K562 (cell line): ENCODE data around the gene SMARCA4. TPM values are rescaled to one million over a fixed set of nuclear protein-coding genes. Genes with fewer than 3 reads are reported as not detected.

ENCODE experiments used
- BCL6 ChIP-seq: fragments of 250-450 bp; sonication (Bioruptor Pico); IDR thresholded peaks from 2 replicates; pipeline ENCODE4 v1.4.0; 2020
- BDP1 ChIP-seq: IDR thresholded peaks from 3 replicates; pipeline ENCODE4 v1.6.1; 2011; ENCODE audit not compliant: insufficient read length, insufficient read depth
- BRD9 ChIP-seq: fragments of 450-650 bp; IDR thresholded peaks from 2 replicates; pipeline ENCODE4 v1.6.1; 2018; ENCODE audit warnings: low read depth; ENCODE audit not compliant: partially characterized antibody
- GTF2A2 ChIP-seq: IDR thresholded peaks from 2 replicates; pipeline ENCODE4 v1.6.1; 2016; ENCODE audit warnings: mild to moderate bottlenecking, missing genetic modification characterization, missing compliant biosample characterization
- ILF3 ChIP-seq: fragments of 450-650 bp; IDR thresholded peaks from 2 replicates; pipeline ENCODE4 v1.6.1; 2018; ENCODE audit warnings: antibody characterized with exemption, mild to moderate bottlenecking, moderate library complexity, borderline replicate concordance
- MCM2 ChIP-seq: fragments of 450-650 bp; IDR thresholded peaks from 2 replicates; pipeline ENCODE4 v1.6.1; 2017; ENCODE audit warnings: low read depth, mild to moderate bottlenecking
- MTF1 ChIP-seq: fragments of 250-450 bp; sonication (Bioruptor Pico); IDR thresholded peaks from 2 replicates; pipeline ENCODE4 v1.9.0; 2021; ENCODE audit warnings: moderate library complexity, mild to moderate bottlenecking, inconsistent platforms, borderline replicate concordance
- MYC ChIP-seq, 2 experiments: fragments of 250-450 bp in 1 of 2; sonication (Bioruptor Pico) in 1 of 2; IDR thresholded peaks; 2 replicates each; pipeline versions ENCODE4 v1.5.1 to v1.6.1; 2012 to 2021; ENCODE audit warnings: low read depth in 2 of 2, borderline replicate concordance in 1 of 2, improper control_type of control experiment in 1 of 2, low read length in 1 of 2, mild to moderate bottlenecking in 1 of 2, moderate library complexity in 1 of 2
- NR2C1 ChIP-seq, 2 experiments: fragments of 450-650 bp; IDR thresholded peaks; 2 replicates each; pipeline ENCODE4 v1.6.1; 2017; ENCODE audit warnings: mild to moderate bottlenecking in 2 of 2, antibody characterized with exemption in 1 of 2, inconsistent platforms in 1 of 2, missing compliant biosample characterization in 1 of 2, missing genetic modification characterization in 1 of 2
- RBM34 ChIP-seq: fragments of 200-400 bp; formaldehyde crosslinking; IDR thresholded peaks from 2 replicates; pipeline ENCODE4 v1.6.1; 2018; ENCODE audit warnings: low read length, borderline replicate concordance; ENCODE audit not compliant: insufficient read depth
- RUNX1 ChIP-seq: sonication (generic); IDR thresholded peaks from 2 replicates; pipeline ENCODE4 v1.6.1; 2016; ENCODE audit warnings: antibody characterized with exemption, low read depth
- ZNF134 ChIP-seq: fragments of 250-450 bp; sonication (Bioruptor Pico); conservative IDR thresholded peaks from 2 replicates; pipeline ENCODE4 v1.4.0; 2020
- polyA plus RNA-seq, 8 experiments: library from polyadenylated mRNA; depleted of rRNA in 4 of 8; stranded (reverse) in 5 of 8; unstranded in 3 of 8; fragments of >200 nt; fragmentation: Nextera tagmentation in 2 of 8; fragmentation: Illumina TruSeq in 1 of 8; extraction: Ambion mirVana in 2 of 8; extraction: Trizol in 1 of 8; gene quantifications; 2 replicates each; pipeline versions ENCODE4 v1.2.1 to v1.2.3, GENCODE V29; 2011 to 2014; ENCODE audit warnings: inconsistent platforms in 1 of 8, missing spikeins in 1 of 8
- total RNA-seq, 7 experiments: library from RNA; depleted of rRNA in 6 of 7; stranded (reverse); fragments of >200 nt in 6 of 7; fragmentation: Illumina TruSeq in 2 of 7; extraction: Trizol in 2 of 7; gene quantifications; 2 replicates each; pipeline versions ENCODE4 v1.2.1 to v1.2.3, GENCODE V29; 2011 to 2021; ENCODE audit warnings: low replicate concordance in 1 of 7
- TF ChIP-seq, protein P1 (sequence below): fragments of 250-450 bp; sonication (Bioruptor Pico); IDR thresholded peaks from 2 replicates; pipeline ENCODE4 v1.5.0; 2021; ENCODE audit warnings: mild to moderate bottlenecking, borderline replicate concordance
- TF ChIP-seq, protein P2 (sequence below): fragments of 450-650 bp; IDR thresholded peaks from 2 replicates; pipeline ENCODE4 v1.6.1; 2018; ENCODE audit not compliant: partially characterized antibody
- TF ChIP-seq, protein P3 (sequence below): fragments of 250-450 bp; sonication (Bioruptor Pico); IDR thresholded peaks from 2 replicates; pipeline ENCODE4 v1.8.0; 2021; ENCODE audit warnings: borderline replicate concordance, mild to moderate bottlenecking, moderate library complexity; ENCODE audit not compliant: poor library complexity, severe bottlenecking
- TF ChIP-seq, protein P4 (sequence below): fragments of 150-350 bp; IDR thresholded peaks from 2 replicates; pipeline ENCODE4 v1.6.1; 2014; ENCODE audit warnings: low read depth, mild to moderate bottlenecking, low read length, borderline replicate concordance

SMARCA4 gene
- total and polyA plus RNA-seq, 9 of the 15 experiments (the other 6 are each of a cell fraction or from before 2014, with no cell fraction given), result 19.3 to 207 (median 52.1) TPM

DNA sequence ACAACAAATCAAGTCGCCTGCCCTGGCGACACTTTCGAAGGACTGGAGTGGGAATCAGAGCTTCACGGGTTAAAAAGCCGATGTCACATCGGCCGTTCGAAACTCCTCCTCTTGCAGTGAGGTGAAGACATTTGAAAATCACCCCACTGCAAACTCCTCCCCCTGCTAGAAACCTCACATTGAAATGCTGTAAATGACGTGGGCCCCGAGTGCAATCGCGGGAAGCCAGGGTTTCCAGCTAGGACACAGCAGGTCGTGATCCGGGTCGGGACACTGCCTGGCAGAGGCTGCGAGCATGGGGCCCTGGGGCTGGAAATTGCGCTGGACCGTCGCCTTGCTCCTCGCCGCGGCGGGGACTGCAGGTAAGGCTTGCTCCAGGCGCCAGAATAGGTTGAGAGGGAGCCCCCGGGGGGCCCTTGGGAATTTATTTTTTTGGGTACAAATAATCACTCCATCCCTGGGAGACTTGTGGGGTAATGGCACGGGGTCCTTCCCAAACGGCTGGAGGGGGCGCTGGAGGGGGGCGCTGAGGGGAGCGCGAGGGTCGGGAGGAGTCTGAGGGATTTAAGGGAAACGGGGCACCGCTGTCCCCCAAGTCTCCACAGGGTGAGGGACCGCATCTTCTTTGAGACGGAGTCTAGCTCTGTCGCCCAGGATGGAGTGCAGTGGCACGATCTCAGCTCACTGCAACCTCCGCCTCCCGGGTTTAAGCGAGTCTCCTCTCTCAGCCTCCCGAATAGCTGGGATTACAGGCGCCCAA is 128.6 kb downstream of the SMARCA4 start, which contains the start of gene LDLR (continued):
- TF ChIP-seq BRD9 (peak; percentile 5), RUNX1 (no peak), ILF3 (no peak), GTF2A2 (peak; percentile 33; the same call in 1 of the 2 replicates), MCM2 (no peak), ZNF134 (CRISPR knock-in tag) (no peak), BDP1 (no peak), NR2C1 (IDR thresholded peaks at IDR 0.05) (no peak), NR2C1 (tag; IDR thresholded peaks at IDR 0.05) (no peak), MTF1 (no peak), RBM34 (no peak), BCL6 (CRISPR knock-in tag) (no peak), MYC (IDR thresholded peaks at IDR 0.05; ENCODE audit: low read depth, low read length) (peak; percentile 66), MYC (CRISPR knock-in tag; IDR thresholded peaks at IDR 0.05; ENCODE audit: borderline replicate concordance, low read depth) (no peak)
- TF ChIP-seq, protein P1, sequence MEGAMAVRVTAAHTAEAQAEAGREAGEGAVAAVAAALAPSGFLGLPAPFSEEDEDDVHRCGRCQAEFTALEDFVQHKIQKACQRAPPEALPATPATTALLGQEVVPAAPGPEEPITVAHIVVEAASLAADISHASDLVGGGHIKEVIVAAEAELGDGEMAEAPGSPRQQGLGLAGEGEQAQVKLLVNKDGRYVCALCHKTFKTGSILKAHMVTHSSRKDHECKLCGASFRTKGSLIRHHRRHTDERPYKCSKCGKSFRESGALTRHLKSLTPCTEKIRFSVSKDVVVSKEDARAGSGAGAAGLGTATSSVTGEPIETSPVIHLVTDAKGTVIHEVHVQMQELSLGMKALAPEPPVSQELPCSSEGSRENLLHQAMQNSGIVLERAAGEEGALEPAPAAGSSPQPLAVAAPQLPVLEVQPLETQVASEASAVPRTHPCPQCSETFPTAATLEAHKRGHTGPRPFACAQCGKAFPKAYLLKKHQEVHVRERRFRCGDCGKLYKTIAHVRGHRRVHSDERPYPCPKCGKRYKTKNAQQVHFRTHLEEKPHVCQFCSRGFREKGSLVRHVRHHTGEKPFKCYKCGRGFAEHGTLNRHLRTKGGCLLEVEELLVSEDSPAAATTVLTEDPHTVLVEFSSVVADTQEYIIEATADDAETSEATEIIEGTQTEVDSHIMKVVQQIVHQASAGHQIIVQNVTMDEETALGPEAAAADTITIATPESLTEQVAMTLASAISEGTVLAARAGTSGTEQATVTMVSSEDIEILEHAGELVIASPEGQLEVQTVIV (CRISPR knock-in tag), result no peak
- TF ChIP-seq, protein P2, sequence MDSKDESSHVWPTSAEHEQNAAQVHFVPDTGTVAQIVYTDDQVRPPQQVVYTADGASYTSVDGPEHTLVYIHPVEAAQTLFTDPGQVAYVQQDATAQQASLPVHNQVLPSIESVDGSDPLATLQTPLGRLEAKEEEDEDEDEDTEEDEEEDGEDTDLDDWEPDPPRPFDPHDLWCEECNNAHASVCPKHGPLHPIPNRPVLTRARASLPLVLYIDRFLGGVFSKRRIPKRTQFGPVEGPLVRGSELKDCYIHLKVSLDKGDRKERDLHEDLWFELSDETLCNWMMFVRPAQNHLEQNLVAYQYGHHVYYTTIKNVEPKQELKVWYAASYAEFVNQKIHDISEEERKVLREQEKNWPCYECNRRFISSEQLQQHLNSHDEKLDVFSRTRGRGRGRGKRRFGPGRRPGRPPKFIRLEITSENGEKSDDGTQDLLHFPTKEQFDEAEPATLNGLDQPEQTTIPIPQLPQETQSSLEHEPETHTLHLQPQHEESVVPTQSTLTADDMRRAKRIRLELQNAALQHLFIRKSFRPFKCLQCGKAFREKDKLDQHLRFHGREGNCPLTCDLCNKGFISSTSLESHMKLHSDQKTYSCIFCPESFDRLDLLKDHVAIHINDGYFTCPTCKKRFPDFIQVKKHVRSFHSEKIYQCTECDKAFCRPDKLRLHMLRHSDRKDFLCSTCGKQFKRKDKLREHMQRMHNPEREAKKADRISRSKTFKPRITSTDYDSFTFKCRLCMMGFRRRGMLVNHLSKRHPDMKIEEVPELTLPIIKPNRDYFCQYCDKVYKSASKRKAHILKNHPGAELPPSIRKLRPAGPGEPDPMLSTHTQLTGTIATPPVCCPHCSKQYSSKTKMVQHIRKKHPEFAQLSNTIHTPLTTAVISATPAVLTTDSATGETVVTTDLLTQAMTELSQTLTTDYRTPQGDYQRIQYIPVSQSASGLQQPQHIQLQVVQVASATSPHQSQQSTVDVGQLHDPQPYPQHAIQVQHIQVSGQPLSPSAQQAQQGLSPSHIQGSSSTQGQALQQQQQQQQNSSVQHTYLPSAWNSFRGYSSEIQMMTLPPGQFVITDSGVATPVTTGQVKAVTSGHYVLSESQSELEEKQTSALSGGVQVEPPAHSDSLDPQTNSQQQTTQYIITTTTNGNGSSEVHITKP, result peak; percentile 60
- TF ChIP-seq, protein P3, sequence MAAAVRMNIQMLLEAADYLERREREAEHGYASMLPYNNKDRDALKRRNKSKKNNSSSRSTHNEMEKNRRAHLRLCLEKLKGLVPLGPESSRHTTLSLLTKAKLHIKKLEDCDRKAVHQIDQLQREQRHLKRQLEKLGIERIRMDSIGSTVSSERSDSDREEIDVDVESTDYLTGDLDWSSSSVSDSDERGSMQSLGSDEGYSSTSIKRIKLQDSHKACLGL (CRISPR knock-in tag), result no peak
- TF ChIP-seq, protein P4, sequence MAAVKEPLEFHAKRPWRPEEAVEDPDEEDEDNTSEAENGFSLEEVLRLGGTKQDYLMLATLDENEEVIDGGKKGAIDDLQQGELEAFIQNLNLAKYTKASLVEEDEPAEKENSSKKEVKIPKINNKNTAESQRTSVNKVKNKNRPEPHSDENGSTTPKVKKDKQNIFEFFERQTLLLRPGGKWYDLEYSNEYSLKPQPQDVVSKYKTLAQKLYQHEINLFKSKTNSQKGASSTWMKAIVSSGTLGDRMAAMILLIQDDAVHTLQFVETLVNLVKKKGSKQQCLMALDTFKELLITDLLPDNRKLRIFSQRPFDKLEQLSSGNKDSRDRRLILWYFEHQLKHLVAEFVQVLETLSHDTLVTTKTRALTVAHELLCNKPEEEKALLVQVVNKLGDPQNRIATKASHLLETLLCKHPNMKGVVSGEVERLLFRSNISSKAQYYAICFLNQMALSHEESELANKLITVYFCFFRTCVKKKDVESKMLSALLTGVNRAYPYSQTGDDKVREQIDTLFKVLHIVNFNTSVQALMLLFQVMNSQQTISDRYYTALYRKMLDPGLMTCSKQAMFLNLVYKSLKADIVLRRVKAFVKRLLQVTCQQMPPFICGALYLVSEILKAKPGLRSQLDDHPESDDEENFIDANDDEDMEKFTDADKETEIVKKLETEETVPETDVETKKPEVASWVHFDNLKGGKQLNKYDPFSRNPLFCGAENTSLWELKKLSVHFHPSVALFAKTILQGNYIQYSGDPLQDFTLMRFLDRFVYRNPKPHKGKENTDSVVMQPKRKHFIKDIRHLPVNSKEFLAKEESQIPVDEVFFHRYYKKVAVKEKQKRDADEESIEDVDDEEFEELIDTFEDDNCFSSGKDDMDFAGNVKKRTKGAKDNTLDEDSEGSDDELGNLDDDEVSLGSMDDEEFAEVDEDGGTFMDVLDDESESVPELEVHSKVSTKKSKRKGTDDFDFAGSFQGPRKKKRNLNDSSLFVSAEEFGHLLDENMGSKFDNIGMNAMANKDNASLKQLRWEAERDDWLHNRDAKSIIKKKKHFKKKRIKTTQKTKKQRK, result no peak
